ENCODE data around the gene PAX8. TPM values are rescaled to one million over a fixed set of nuclear protein-coding genes. Genes with fewer than 3 reads are reported as not detected.
A peak's percentile ranks its signal among the peaks of the same experiment; 100 is the strongest.

The PAX8 gene
- total and polyA plus RNA-seq, 2 of the 13 experiments (the other 11 are each of a cell fraction or from before 2014, with no cell fraction given), result 1.5 to 8.8 TPM

GRCh38 chr2:113283704-113284284 is 5.1 kb upstream of the PAX8 start (continued):
- TF ChIP-seq PRDM10 (CRISPR knock-in tag; IDR thresholded peaks at IDR 0.05; ENCODE audit: low read depth), result peak; percentile 93

DNA sequence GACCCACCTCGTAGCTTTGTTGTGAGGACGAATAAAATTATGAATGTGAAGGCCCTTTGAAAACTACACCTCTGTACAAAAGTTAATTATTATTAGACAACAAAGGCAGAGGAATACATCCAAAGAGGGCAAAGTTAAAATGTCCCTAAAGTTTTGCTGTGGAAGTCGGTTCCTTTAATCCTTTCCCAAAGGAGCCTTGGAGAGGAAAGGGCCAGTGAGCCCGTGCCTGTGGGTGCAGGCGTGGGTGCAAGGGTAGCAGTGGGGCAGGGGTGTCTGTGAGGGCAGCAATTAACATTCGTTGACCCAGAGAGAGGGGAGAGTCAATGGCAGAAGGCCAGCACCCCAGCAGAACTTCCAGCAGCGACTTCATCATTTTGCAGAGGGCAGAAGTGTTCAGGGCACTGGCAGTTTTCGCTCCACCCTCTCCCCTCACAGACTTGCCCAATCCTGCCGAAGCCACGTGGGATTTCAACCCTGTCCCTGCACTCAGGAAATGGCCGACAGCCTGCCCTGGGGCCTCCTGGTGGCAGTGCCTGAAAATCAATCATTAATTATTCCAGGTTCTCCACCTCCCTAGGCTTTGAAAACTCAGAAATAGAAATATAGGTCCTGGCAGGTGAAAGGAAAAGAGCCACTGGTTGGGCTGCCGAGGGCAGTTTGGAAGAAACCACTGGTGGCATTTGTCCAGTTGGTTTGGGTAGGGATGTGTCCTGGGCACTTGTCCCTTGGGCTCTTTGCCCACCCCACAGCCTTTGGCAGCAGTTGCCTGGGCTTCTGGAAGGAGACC is 4.2 kb upstream of the PAX8 start:
- Histone ChIP-seq H4K20me1 (ENCODE audit: insufficient read depth, low read length) (no peaks in the 10 kb centered on the region), H3K4me2 (ENCODE audit: low read depth, low read length) (peak overlapping the region; percentile 85), H3K27me3 (ENCODE audit: control insufficient read depth in 1 of 2, insufficient read depth in 2 of 2, low read length in 2 of 2) (no peaks in the 10 kb centered on the region), H3K9ac (ENCODE audit: insufficient read depth, low read depth, low read length) (peak overlapping the region; percentile 74), H3K27ac (ENCODE audit: extremely low read length, insufficient read depth, low read length) (peak overlapping the region; percentile 90), H3K79me2 (ENCODE audit: insufficient read depth, low read length) (no peaks in the 10 kb centered on the region), H3K4me3 (replicated peaks in 1 of 3; ENCODE audit: insufficient read depth in 1 of 3, low read depth in 2 of 3, low read length in 3 of 3) (peak overlapping the region; percentile 22 to 61 (median 37); a peak in 5 of 6 replicates), H3K36me3 (replicated peaks in 1 of 2; ENCODE audit: control insufficient read depth in 1 of 2, insufficient read depth in 2 of 2, low read length in 2 of 2) (no peaks in the 10 kb centered on the region), H2AFZ (ENCODE audit: low read length) (peak overlapping the region; percentile 48), H3K9me3 (ENCODE audit: low read length) (no peaks in the 10 kb centered on the region), H3K4me1 (ENCODE audit: insufficient read depth, low read length) (peaks cover 82% of the 10 kb centered on the region)
- FAIRE-seq, result peak; percentile 67
- in situ Hi-C loops (cut with HindIII; ENCODE audit: extremely low pct_ligation_motif_present, low pct_unique_long_range_greater_than_20kb), result no loop called here
- intact Hi-C loops (cut with micrococcal nuclease; ENCODE audit: unreplicated experiment), result loop anchor here (5.0 kb wide), 1 partner anchor 66 kb away; no protein-coding TSS in a partner anchor
- 1% methylated on average over 11 of the region's 12 CpGs for WGBS (ENCODE audit: low lambda C conversion rate)
- DNase-seq (ENCODE audit: low spot score), result peak; percentile 91
- ATAC-seq, result peak; percentile 91
- POLR2A ChIA-PET, result interaction anchor here (0.6 to 2.2 kb wide), 17 partner anchors 10 to 1076 kb away, joined by 3 to 13 read pairs (median 4); no protein-coding TSS in a partner anchor
- BruUV-seq (replicated peaks), result TSS peak; percentile 93
- CTCF ChIA-PET (ENCODE audit: low intra/inter-chr PET ratio, low total read pairs), result no interaction called here
- no peak for TF ChIP-seq ZNF253 (CRISPR knock-in tag; IDR thresholded peaks at IDR 0.05; ENCODE audit: borderline replicate concordance)
- no peak for TF ChIP-seq ATF7-NPFF (CRISPR knock-in tag; IDR thresholded peaks at IDR 0.05; ENCODE audit: low read depth)
- TF ChIP-seq, protein P1, sequence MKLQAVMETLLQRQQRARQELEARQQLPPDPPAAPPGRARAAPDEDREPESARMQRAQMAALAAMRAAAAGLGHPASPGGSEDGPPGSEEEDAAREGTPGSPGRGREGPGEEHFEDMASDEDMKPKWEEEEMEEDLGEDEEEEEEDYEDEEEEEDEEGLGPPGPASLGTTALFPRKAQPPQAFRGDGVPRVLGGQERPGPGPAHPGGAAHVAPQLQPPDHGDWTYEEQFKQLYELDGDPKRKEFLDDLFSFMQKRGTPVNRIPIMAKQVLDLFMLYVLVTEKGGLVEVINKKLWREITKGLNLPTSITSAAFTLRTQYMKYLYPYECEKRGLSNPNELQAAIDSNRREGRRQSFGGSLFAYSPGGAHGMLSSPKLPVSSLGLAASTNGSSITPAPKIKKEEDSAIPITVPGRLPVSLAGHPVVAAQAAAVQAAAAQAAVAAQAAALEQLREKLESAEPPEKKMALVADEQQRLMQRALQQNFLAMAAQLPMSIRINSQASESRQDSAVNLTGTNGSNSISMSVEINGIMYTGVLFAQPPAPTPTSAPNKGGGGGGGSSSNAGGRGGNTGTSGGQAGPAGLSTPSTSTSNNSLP (IDR thresholded peaks at IDR 0.05; ENCODE audit: low read depth, low read length), result peak; percentile 87
- no peak for TF ChIP-seq ZNF850 (CRISPR knock-in tag; conservative IDR thresholded peaks at IDR 0.05)
- TF ChIP-seq IKZF1 (IDR thresholded peaks at IDR 0.05), result no peak
- TF ChIP-seq ARNTL (CRISPR knock-in tag; IDR thresholded peaks at IDR 0.05), result peak; percentile 1; the same call in 1 of the 2 replicates
- no peak for TF ChIP-seq SETDB1 (CRISPR knock-in tag; IDR thresholded peaks at IDR 0.05; ENCODE audit: borderline replicate concordance)
- 0 out of 2 replicates have a peak, but pooled peaks have one; percentile 11 for TF ChIP-seq LCORL (IDR thresholded peaks at IDR 0.05)
- TF ChIP-seq LCORL (CRISPR knock-in tag; IDR thresholded peaks at IDR 0.05), result peak; percentile 78
- peak; percentile 72 for TF ChIP-seq RBAK (CRISPR knock-in tag; IDR thresholded peaks at IDR 0.05)
- no peak for TF ChIP-seq HCFC1 (IDR thresholded peaks at IDR 0.05; ENCODE audit: low read depth, low read length)
- TF ChIP-seq TBX2 (CRISPR knock-in tag; IDR thresholded peaks at IDR 0.05; ENCODE audit: borderline replicate concordance), result peak; percentile 82
- TF ChIP-seq ZNF10 (CRISPR knock-in tag; IDR thresholded peaks at IDR 0.05; ENCODE audit: borderline replicate concordance, low read depth), result no peak
- TF ChIP-seq ZNF430 (CRISPR knock-in tag; IDR thresholded peaks at IDR 0.05), result peak; percentile 95
- no peak for TF ChIP-seq CREB1 (IDR thresholded peaks at IDR 0.05)
- TF ChIP-seq CREB1 (CRISPR knock-in tag; IDR thresholded peaks at IDR 0.05), result 0 out of 2 replicates have a peak, but pooled peaks have one; percentile 30
